NK-92 (cell line): Measurements from ENCODE around the gene SYNE1.
"Not testable (repeated sequence)": the region's sequence is repeated elsewhere in the genome, so short reads cannot be mapped to it uniquely, and the experiment has no call there.

ENCODE experiments used
- DNase-seq: peaks from one replicate; lab custom pipeline; 2025; ENCODE audit not compliant: unreplicated experiment; lab: John Stamatoyannopoulos, UW

Gene SYNE1

GRCh38 chr6:152499931-152500330 is 137.2 kb downstream of the SYNE1 start:
- no peak for DNase-seq

GRCh38 chr6:152496731-152497130 is 140.4 kb downstream of the SYNE1 start:
- no peak for DNase-seq

- not testable (repeated sequence) for DNase-seq
Observed at GRCh38 chr6:152495456-152495855, 141.7 kb downstream of the SYNE1 start.

GRCh38 chr6:152492281-152492680 is 144.9 kb downstream of the SYNE1 start:
- not testable (repeated sequence) for DNase-seq

GRCh38 chr6:152491501-152491900 is 145.7 kb downstream of the SYNE1 start:
- DNase-seq = not testable (repeated sequence)

- DNase-seq = not testable (repeated sequence)
Observed at GRCh38 chr6:152490971-152491378, 146.2 kb downstream of the SYNE1 start.

- no peak for DNase-seq
Observed at GRCh38 chr6:152484806-152485205, 152.4 kb downstream of the SYNE1 start.

- no peak for DNase-seq
Observed at GRCh38 chr6:152482289-152482688, 154.9 kb downstream of the SYNE1 start.

GRCh38 chr6:152478377-152479010 is 158.7 kb downstream of the SYNE1 start:
- no peak for DNase-seq

GRCh38 chr6:152474354-152474753 is 162.8 kb downstream of the SYNE1 start:
- DNase-seq = no peak

- DNase-seq = no peak
Observed at GRCh38 chr6:152472325-152472724, 164.8 kb downstream of the SYNE1 start.

- no peak for DNase-seq
Observed at GRCh38 chr6:152471456-152472265, 165.5 kb downstream of the SYNE1 start.

GRCh38 chr6:152463164-152463563 is 174.0 kb downstream of the SYNE1 start:
- no peak for DNase-seq

- DNase-seq = no peak
Observed at GRCh38 chr6:152462716-152463115, 174.4 kb downstream of the SYNE1 start.

- DNase-seq = no peak
Observed at GRCh38 chr6:152461556-152461955, 175.6 kb downstream of the SYNE1 start.

GRCh38 chr6:152458648-152459644 is 178.2 kb downstream of the SYNE1 start:
- DNase-seq = no peak

- DNase-seq = no peak
Observed at GRCh38 chr6:152457949-152458624, 179.1 kb downstream of the SYNE1 start.

- DNase-seq = no peak
Observed at GRCh38 chr6:152454003-152454402, 183.2 kb downstream of the SYNE1 start.

- DNase-seq = no peak
Observed at GRCh38 chr6:152453421-152453820, 183.7 kb downstream of the SYNE1 start.

- no peak for DNase-seq
Observed at GRCh38 chr6:152452639-152453038, 184.5 kb downstream of the SYNE1 start.

- DNase-seq = no peak
Observed at GRCh38 chr6:152450519-152450918, 186.6 kb downstream of the SYNE1 start.
